Measurements from ENCODE around the gene PSMD1. TPM values are rescaled to one million over a fixed set of nuclear protein-coding genes. Genes with fewer than 3 reads are reported as not detected.

The PSMD1 gene
- total and polyA plus RNA-seq, 2 of the 8 experiments (the other 6 are each of a cell fraction or from before 2014, with no cell fraction given) = 179 to 272 TPM

- no peak overlapping the region for H4K5ac ChIP-seq (ENCODE audit: insufficient read length, low read depth, low read length)
- WGBS, 2 experiments (ENCODE audit: extremely low coverage in 1 of 2, insufficient coverage in 1 of 2, insufficient read length in 1 of 2, insufficient replicate concordance in 2 of 2, low coverage in 1 of 2, low lambda C conversion rate in 2 of 2, missing lambda C conversion rate in 1 of 2) = 93% methylated on average over 7 of the region's 7 CpGs; no CpG with 5 or more reads in 1 of the 2 experiments
- no peak overlapping the region for H3K4me3 ChIP-seq (ENCODE audit: extremely low read depth in 1 of 4, insufficient read depth in 2 of 4, low read depth in 3 of 4, low read length in 4 of 4)
- no peak overlapping the region for H2AK5ac ChIP-seq (ENCODE audit: low read depth, low read length)
- no peaks in the 10 kb centered on the region for H3K27me3 ChIP-seq (replicated peaks in 1 of 4; ENCODE audit: control insufficient read depth in 3 of 4, extremely low read depth in 1 of 4, insufficient read depth in 3 of 4, low read length in 3 of 4)
- H2BK20ac ChIP-seq (ENCODE audit: low read length) = no peak overlapping the region
- H3K79me2 ChIP-seq (ENCODE audit: control insufficient read depth in 1 of 2, insufficient read depth in 2 of 2, low read length in 2 of 2) = peaks cover 0 to 13% of the 10 kb centered on the region in 2 experiments; a peak in 3 of 4 replicates
- no peak overlapping the region; the same call in 1 of the 2 replicates for H4K8ac ChIP-seq (ENCODE audit: extremely low read depth, insufficient read depth, low read length)
- H3K9ac ChIP-seq (replicated peaks in 1 of 4; ENCODE audit: extremely low read depth in 1 of 4, low read depth in 3 of 4, low read length in 3 of 4) = no peak overlapping the region
- no peak overlapping the region for H2BK15ac ChIP-seq (ENCODE audit: low read length)
- DNase-seq (ENCODE audit: low read depth in 1 of 2, low spot score in 2 of 2) (no peak), FAIRE-seq (no peak)
- no peak overlapping the region for H3K4ac ChIP-seq (replicated peaks; ENCODE audit: insufficient read length, low read depth, low read length)
- no peak overlapping the region for H3K18ac ChIP-seq (ENCODE audit: extremely low read depth, low read length)
- no peak overlapping the region for H2AFZ ChIP-seq (ENCODE audit: low read length)
- H4K91ac ChIP-seq (replicated peaks; ENCODE audit: insufficient read length, low read length) = no peak overlapping the region
- no peak overlapping the region for H2BK5ac ChIP-seq (ENCODE audit: low read depth, low read length)
- H3K56ac ChIP-seq (replicated peaks; ENCODE audit: insufficient read length, low read depth, low read length) = no peak overlapping the region
- ChIA-PET POLR2A (ENCODE audit: partially characterized antibody) (interaction anchor here (1.2 kb wide), 1 partner anchor 261 kb away, joined by 4 read pairs; no protein-coding TSS in a partner anchor), CTCF (ENCODE audit: partially characterized antibody) (interaction anchor here (0.8 to 3.2 kb wide), 6 partner anchors 10 to 203 kb away, joined by 3 to 14 read pairs (median 3); no protein-coding TSS in a partner anchor)
- H3K23ac ChIP-seq (ENCODE audit: insufficient read length) = no peak overlapping the region
- peaks cover 0 to 6% (median 0%) of the 10 kb centered on the region in 4 experiments; a peak in 3 of 8 replicates for H3K36me3 ChIP-seq (ENCODE audit: control insufficient read depth in 2 of 4, insufficient read depth in 4 of 4, low read length in 3 of 4)
- H3K23me2 ChIP-seq (ENCODE audit: low read depth, low read length) = peaks cover 2% of the 10 kb centered on the region
- H3K27ac ChIP-seq (ENCODE audit: low read depth, low read length) = no peak overlapping the region
- H3K79me1 ChIP-seq (ENCODE audit: low read depth, low read length) = peaks cover 9% of the 10 kb centered on the region; the same call in 1 of the 2 replicates
- no peak overlapping the region for H2BK12ac ChIP-seq (ENCODE audit: low read depth, low read length)
- no peak for TF ChIP-seq SIX5 (IDR thresholded peaks at IDR 0.05; ENCODE audit: low read depth, low read length)
- no peak for TF ChIP-seq KDM1A (IDR thresholded peaks at IDR 0.05; ENCODE audit: borderline replicate concordance, low read length)
- TF ChIP-seq SRF (IDR thresholded peaks at IDR 0.05; ENCODE audit: low read depth, low read length) = no peak
- no peak for TF ChIP-seq KDM5A (IDR thresholded peaks at IDR 0.05; ENCODE audit: low read length)
- peak; percentile 73 for TF ChIP-seq MAFK (IDR thresholded peaks at IDR 0.05; ENCODE audit: low read depth, low read length)
- H2BK120ac ChIP-seq (replicated peaks; ENCODE audit: low read depth, low read length) = no peak overlapping the region
- H3K4me1 ChIP-seq (replicated peaks in 1 of 4; ENCODE audit: control insufficient read depth in 3 of 4, insufficient read depth in 4 of 4, low read length in 3 of 4) = peaks cover 0 to 3% (median under 1%) of the 10 kb centered on the region in 4 experiments; a peak in 3 of 7 replicates
- no peak overlapping the region for H3K4me2 ChIP-seq (ENCODE audit: insufficient read depth in 1 of 2, low read depth in 2 of 2, low read length in 2 of 2)
- no peaks in the 10 kb centered on the region for H4K20me1 ChIP-seq (replicated peaks in 1 of 2; ENCODE audit: control insufficient read depth in 1 of 2, insufficient read depth in 2 of 2, low read length in 2 of 2)
- no peak overlapping the region for H3K14ac ChIP-seq (ENCODE audit: insufficient read length)
- H3K9me3 ChIP-seq (ENCODE audit: insufficient read depth in 2 of 2, low read depth in 1 of 2, low read length in 1 of 2) = no peaks in the 10 kb centered on the region; a peak in 1 of 4 replicates
Measured at GRCh38 chr2:231203087-231203486, 146.4 kb downstream of the PSMD1 start.
